Left lung (tissue), 10 donors: ENCODE data around the gene TRPC4. TPM values are rescaled to one million over a fixed set of nuclear protein-coding genes. Genes with fewer than 3 reads are reported as not detected.

Source experiments
- ATAC-seq: fragments of 200-7000 bp; cut with Tn5 transposase; one replicate; pipeline ENCODE4 v1.9.1; 2020; ENCODE audit warnings: moderate library complexity
- DNase-seq, 4 donors: peaks; one replicate each; pipeline ENCODE4 v3.0.0-alpha.2; 2013 to 2020
- H3K27ac ChIP-seq, 2 donors: fragments of 200-600 bp; sonication (generic) in 1 of 2; one replicate each; pipeline versions ENCODE4 v1.5.0 to v1.8.0; 2020 to 2021
- H3K27me3 ChIP-seq, 2 donors: fragments of 200-600 bp; sonication (generic) in 1 of 2; one replicate each; pipeline versions ENCODE4 v1.5.0 to v1.8.0; 2020 to 2021
- H3K36me3 ChIP-seq, 2 donors: fragments of 200-600 bp; sonication (generic) in 1 of 2; one replicate each; pipeline versions ENCODE4 v1.5.0 to v1.8.0; 2020 to 2021
- H3K4me1 ChIP-seq, 2 donors: fragments of 200-600 bp; one replicate each; pipeline ENCODE4 v1.8.0; 2021
- H3K4me3 ChIP-seq, 2 donors: fragments of 200-600 bp; sonication (generic) in 1 of 2; one replicate each; pipeline versions ENCODE4 v1.5.0 to v1.8.0; 2020 to 2021; ENCODE audit warnings: mild to moderate bottlenecking in 1 of 2
- H3K9me3 ChIP-seq, 2 donors: fragments of 200-600 bp; sonication (generic) in 1 of 2; one replicate each; pipeline versions ENCODE4 v1.5.0 to v1.8.0; 2020 to 2021
- CTCF ChIP-seq, 2 donors: fragments of 200-600 bp; sonication (generic) in 1 of 2; IDR thresholded peaks; one replicate each; pipeline versions ENCODE4 v1.5.0 to v1.8.0; 2021; ENCODE audit warnings: antibody characterized with exemption in 2 of 2
- intact Hi-C, 2 donors: fragments of 100-400 bp; cut with DNase I; formaldehyde crosslinking; loops; one replicate each; pipeline versions ENCODE4 v1.11.2 to v1.14.2; 2022
- polyA plus RNA-seq, 6 donors: library from polyadenylated mRNA; unstranded; fragments of 120-200 nt; gene quantifications; one replicate each; pipeline ENCODE4 v1.2.1, GENCODE V29; 2013; ENCODE audit not compliant: insufficient read length in 6 of 6
- total RNA-seq, 2 donors: library from RNA; stranded (reverse); fragmentation: NEBNext Ultra II Directional; extraction: Animal tissue kit (Norgen Biotek cat#: 25700); gene quantifications; one replicate each; pipeline ENCODE4 v1.2.1, GENCODE V29; 2021
- donor health status: DM: no; HTN: yes; CAD: no.
- donor health status: DM: no; HTN: no; CAD: no.

Gene TRPC4
- total and polyA plus RNA-seq, 8 donors = 0.13 to 2.1 (median 0.25) TPM

- Histone ChIP-seq H3K4me3 (no peak overlapping the region), H3K27ac (no peak overlapping the region), H3K27me3 (no peaks in the 10 kb centered on the region), H3K4me1 (no peaks in the 10 kb centered on the region), H3K9me3 (no peaks in the 10 kb centered on the region), H3K36me3 (no peaks in the 10 kb centered on the region)
- DNase-seq (no peak), ATAC-seq (no peak)
- TF ChIP-seq CTCF (IDR thresholded peaks at IDR 0.05) = no peak
- intact Hi-C loops = no loop called here
Observed at GRCh38 chr13:37788346-37788745, 81.2 kb downstream of the TRPC4 start.

GRCh38 chr13:37777676-37778075 is 91.9 kb downstream of the TRPC4 start:
- Histone ChIP-seq H3K4me3 (no peak overlapping the region), H3K9me3 (no peaks in the 10 kb centered on the region), H3K27me3 (no peaks in the 10 kb centered on the region), H3K27ac (no peak overlapping the region), H3K36me3 (no peaks in the 10 kb centered on the region), H3K4me1 (no peaks in the 10 kb centered on the region)
- TF ChIP-seq CTCF (IDR thresholded peaks at IDR 0.05) = no peak
- DNase-seq = no peak
- ATAC-seq = no peak
- intact Hi-C loops = no loop called here

GRCh38 chr13:37775871-37776270 is 93.7 kb downstream of the TRPC4 start:
- ATAC-seq = no peak

GRCh38 chr13:37772644-37773043 is 96.9 kb downstream of the TRPC4 start:
- DNase-seq (no peak), ATAC-seq (no peak)
- intact Hi-C loops = no loop called here
- Histone ChIP-seq H3K27me3 (no peaks in the 10 kb centered on the region), H3K9me3 (no peaks in the 10 kb centered on the region), H3K36me3 (no peaks in the 10 kb centered on the region), H3K4me3 (no peak overlapping the region), H3K4me1 (no peaks in the 10 kb centered on the region), H3K27ac (no peak overlapping the region)
- no peak for TF ChIP-seq CTCF (IDR thresholded peaks at IDR 0.05)

More at GRCh38 chr13:37775871-37776270, 93.7 kb downstream of the TRPC4 start:
- no peak for DNase-seq
- no peak overlapping the region for H3K27ac ChIP-seq
- no peak for TF ChIP-seq CTCF (IDR thresholded peaks at IDR 0.05)
- H3K4me3 ChIP-seq = no peak overlapping the region
- no peaks in the 10 kb centered on the region for H3K4me1 ChIP-seq
- H3K36me3 ChIP-seq = no peaks in the 10 kb centered on the region
- intact Hi-C loops = no loop called here
- no peaks in the 10 kb centered on the region for H3K27me3 ChIP-seq
- no peaks in the 10 kb centered on the region for H3K9me3 ChIP-seq

- intact Hi-C loops = no loop called here
- no peaks in the 10 kb centered on the region for H3K36me3 ChIP-seq
- no peaks in the 10 kb centered on the region for H3K4me1 ChIP-seq
- H3K9me3 ChIP-seq = no peaks in the 10 kb centered on the region
- H3K27me3 ChIP-seq = no peaks in the 10 kb centered on the region
- DNase-seq (no peak), ATAC-seq (no peak)
- H3K27ac ChIP-seq = no peak overlapping the region
- TF ChIP-seq CTCF (IDR thresholded peaks at IDR 0.05) = no peak
- no peak overlapping the region for H3K4me3 ChIP-seq
Observed at GRCh38 chr13:37769545-37769944, 100.0 kb downstream of the TRPC4 start.
